H9 (cell line): ENCODE measurements around the gene TMEM217. TPM values are rescaled to one million over a fixed set of nuclear protein-coding genes. Genes with fewer than 3 reads are reported as not detected.

Experiments used
- DNase-seq: peaks from one replicate; pipeline ENCODE4 v3.0.0-alpha.2; 2017
- H2AFZ ChIP-seq: one replicate; pipeline ENCODE4 v1.6.1; 2013; ENCODE audit warnings: mild to moderate bottlenecking, low read length, control low read depth, moderate library complexity
- H2AK5ac ChIP-seq: 2 replicates; pipeline ENCODE4 v1.6.1; 2013; ENCODE audit warnings: low read length, control low read depth, mixed read lengths; ENCODE audit not compliant: insufficient read length
- H2BK120ac ChIP-seq: one replicate; pipeline ENCODE4 v1.6.1; 2013; ENCODE audit warnings: low read depth, mild to moderate bottlenecking, low read length, control low read depth, inconsistent platforms; ENCODE audit not compliant: poor library complexity, severe bottlenecking
- H2BK12ac ChIP-seq: 2 replicates; pipeline ENCODE4 v1.6.1; 2013; ENCODE audit warnings: low read length, control low read depth, mixed read lengths, low read depth; ENCODE audit not compliant: insufficient read length
- H2BK15ac ChIP-seq: 2 replicates; pipeline ENCODE4 v1.6.1; 2013; ENCODE audit warnings: low read depth, low read length, control low read depth
- H2BK20ac ChIP-seq: one replicate; pipeline ENCODE4 v1.6.1; 2013; ENCODE audit warnings: low read depth, mild to moderate bottlenecking, low read length, control low read depth, inconsistent platforms; ENCODE audit not compliant: poor library complexity, severe bottlenecking
- H2BK5ac ChIP-seq: 2 replicates; pipeline ENCODE4 v1.6.1; 2013; ENCODE audit warnings: low read length, control low read depth, mixed read lengths; ENCODE audit not compliant: insufficient read length
- H3K14ac ChIP-seq: 2 replicates; pipeline ENCODE4 v1.6.1; 2013; ENCODE audit warnings: low read length, control low read depth; ENCODE audit not compliant: insufficient read depth
- H3K18ac ChIP-seq: 2 replicates; pipeline ENCODE4 v1.6.1; 2013; ENCODE audit warnings: low read depth, mild to moderate bottlenecking, mixed read lengths, low read length, control low read depth; ENCODE audit not compliant: insufficient read length
- H3K23ac ChIP-seq: 2 replicates; pipeline ENCODE4 v1.6.1; 2013; ENCODE audit warnings: low read length, control low read depth, mixed read lengths, low read depth; ENCODE audit not compliant: insufficient read length
- H3K23me2 ChIP-seq: 2 replicates; pipeline ENCODE4 v1.6.1; 2013; ENCODE audit warnings: low read depth, mild to moderate bottlenecking, mixed read lengths, low read length, control low read depth; ENCODE audit not compliant: insufficient read length, poor library complexity, severe bottlenecking
- H3K27ac ChIP-seq: 2 replicates; pipeline ENCODE4 v1.5.1; 2013; ENCODE audit warnings: low read length, control low read depth, mixed read lengths, low read depth; ENCODE audit not compliant: insufficient read length
- H3K27me3 ChIP-seq: 2 replicates; pipeline ENCODE4 v1.6.1; 2013; ENCODE audit warnings: low read length, control low read depth, inconsistent platforms; ENCODE audit not compliant: insufficient read depth
- H3K4ac ChIP-seq: 2 replicates; pipeline ENCODE4 v1.6.1; 2013; ENCODE audit warnings: low read depth, mild to moderate bottlenecking, control low read depth, inconsistent platforms, low read length, moderate library complexity
- H3K4me1 ChIP-seq: 2 replicates; pipeline ENCODE4 v1.6.1; 2013; ENCODE audit warnings: low read length, control low read depth, inconsistent platforms; ENCODE audit not compliant: insufficient read depth
- H3K4me2 ChIP-seq: 2 replicates; pipeline ENCODE4 v1.6.1; 2013; ENCODE audit warnings: low read length, control low read depth, mixed read lengths; ENCODE audit not compliant: insufficient read length, insufficient read depth
- H3K56ac ChIP-seq: 2 replicates; pipeline ENCODE4 v1.6.1; 2013; ENCODE audit warnings: low read depth, mild to moderate bottlenecking, mixed read lengths, low read length, control low read depth; ENCODE audit not compliant: insufficient read length
- H3K79me1 ChIP-seq: 2 replicates; pipeline ENCODE4 v1.6.1; 2013; ENCODE audit warnings: low read depth, mild to moderate bottlenecking, moderate library complexity, low read length, control low read depth, inconsistent platforms; ENCODE audit not compliant: insufficient read depth, poor library complexity, severe bottlenecking
- H3K79me2 ChIP-seq: 2 replicates; pipeline ENCODE4 v1.6.1; 2013; ENCODE audit warnings: low read length, control low read depth, inconsistent platforms; ENCODE audit not compliant: insufficient read depth
- H3K9ac ChIP-seq: 2 replicates; pipeline ENCODE4 v1.6.1; 2013; ENCODE audit warnings: low read length, control low read depth, mixed read lengths; ENCODE audit not compliant: insufficient read length; ENCODE audit errors: extremely low read depth
- H3K9me3 ChIP-seq: one replicate; pipeline ENCODE4 v1.6.1; 2013; ENCODE audit warnings: low read depth, low read length, inconsistent platforms; ENCODE audit not compliant: control insufficient read depth
- H3T11ph ChIP-seq: one replicate; pipeline ENCODE4 v1.6.1; 2013; ENCODE audit warnings: mild to moderate bottlenecking, low read length, control low read depth, inconsistent platforms
- H4K20me1 ChIP-seq: one replicate; pipeline ENCODE4 v1.6.1; 2013; ENCODE audit not compliant: control insufficient read depth, insufficient read length, insufficient read depth
- H4K5ac ChIP-seq: 2 replicates; pipeline ENCODE4 v1.6.1; 2013; ENCODE audit warnings: low read depth, mild to moderate bottlenecking, mixed read lengths, low read length, control low read depth; ENCODE audit not compliant: insufficient read length
- H4K8ac ChIP-seq: replicated peaks from 2 replicates; pipeline ENCODE4 v1.6.1; 2013; ENCODE audit warnings: low read length, control low read depth, mixed read lengths, low read depth; ENCODE audit not compliant: insufficient read length
- H4K91ac ChIP-seq: 2 replicates; pipeline ENCODE4 v1.6.1; 2013; ENCODE audit warnings: low read depth, mild to moderate bottlenecking, moderate library complexity, mixed read lengths, low read length, control low read depth; ENCODE audit not compliant: insufficient read length
- H3K27ac Mint-ChIP-seq, 3 experiments: 2 replicates in 2 of 3; 3 replicates in 1 of 3; pipeline ENCODE4 v1.8.0; 2020 to 2021; ENCODE audit warnings: mixed read lengths in 3 of 3, mild to moderate bottlenecking in 1 of 3, moderate library complexity in 1 of 3
- H3K27me3 Mint-ChIP-seq: 2 replicates; pipeline ENCODE4 v1.8.0; 2021; ENCODE audit warnings: low read depth, mild to moderate bottlenecking, moderate library complexity, mixed read lengths
- H3K36me3 Mint-ChIP-seq, 3 experiments: 2 replicates in 2 of 3; 3 replicates in 1 of 3; pipeline ENCODE4 v1.8.0; 2020 to 2021; ENCODE audit warnings: low read depth in 3 of 3, mixed read lengths in 3 of 3; ENCODE audit not compliant: insufficient read depth in 1 of 3
- H3K4me1 Mint-ChIP-seq, 2 experiments: 2 replicates each; pipeline ENCODE4 v1.8.0; 2020; ENCODE audit warnings: mixed read lengths in 2 of 2
- H3K4me3 Mint-ChIP-seq, 2 experiments: 2 replicates in 1 of 2; 3 replicates in 1 of 2; pipeline ENCODE4 v1.8.0; 2020 to 2021; ENCODE audit warnings: mild to moderate bottlenecking in 2 of 2, mixed read lengths in 2 of 2, moderate library complexity in 1 of 2
- H3K9me3 Mint-ChIP-seq, 2 experiments: 2 replicates in 1 of 2; 3 replicates in 1 of 2; pipeline ENCODE4 v1.8.0; 2020; ENCODE audit warnings: mild to moderate bottlenecking in 2 of 2, mixed read lengths in 2 of 2, moderate library complexity in 1 of 2
- CTCF ChIP-seq: fragments of 200-600 bp; sonication (generic); conservative IDR thresholded peaks from 3 replicates; pipeline ENCODE4 v1.8.0; 2021; ENCODE audit warnings: antibody characterized with exemption, mild to moderate bottlenecking
- WGBS: extraction: QIAGEN DNeasy Blood & Tissue Kit; methylation state at CpG from one replicate; pipeline ENCODE4 v1.1.7; 2013; ENCODE audit warnings: missing lambda C conversion rate, low lambda C conversion rate, mixed read lengths; ENCODE audit not compliant: insufficient read length; ENCODE audit errors: extremely low coverage; 5-methylcytosine and 5-hydroxymethylcytosine counted together
- total RNA-seq: library from RNA; stranded (reverse); gene quantifications from 2 replicates; pipeline ENCODE4 v1.2.1, GENCODE V29; 2021

The TMEM217 gene
- total RNA-seq, 1 experiment from 2014 or later, result 1.1 TPM

DNA sequence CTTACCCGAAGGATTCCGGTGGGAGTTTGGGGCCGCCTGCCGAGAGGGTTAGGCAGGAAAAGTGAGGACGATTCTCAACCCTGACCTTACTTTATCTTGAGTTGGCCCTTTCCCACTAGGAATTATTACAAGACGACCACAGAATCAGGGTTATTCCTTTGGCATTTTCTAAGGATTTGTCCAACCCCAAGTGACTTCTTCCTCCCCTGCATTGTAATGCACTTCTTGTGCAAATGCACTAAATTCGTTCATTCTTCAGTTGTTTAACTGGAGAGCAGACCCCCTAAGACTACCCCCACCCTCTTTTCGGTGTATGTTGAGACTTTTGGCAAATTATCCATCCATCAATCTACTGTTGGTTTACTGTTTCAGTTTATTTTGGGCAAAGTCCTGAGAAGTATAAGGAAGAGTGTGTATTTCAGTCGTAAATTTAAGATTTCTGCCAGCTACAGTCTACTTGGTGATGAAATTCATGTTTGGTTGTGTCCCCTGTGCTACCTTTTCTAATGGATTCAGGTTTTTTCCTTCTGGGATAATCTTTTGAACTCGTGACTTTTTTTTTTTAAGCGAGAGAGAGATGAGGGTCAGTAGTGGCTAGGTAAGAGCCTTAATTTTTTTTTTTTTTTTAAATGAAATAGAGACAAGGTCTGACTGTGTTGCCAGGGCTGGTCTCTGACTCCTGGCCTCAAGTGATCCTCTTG is 611 bp upstream of the TMEM217 start:
- H3K4me1 ChIP-seq, result no peaks in the 10 kb centered on the region
- no peak overlapping the region for H3K14ac ChIP-seq
- no peak overlapping the region for H2BK5ac ChIP-seq
- H3T11ph ChIP-seq, result no peak overlapping the region
- no CpG with 5 or more reads among the region's 11 CpGs for WGBS
- H2BK15ac ChIP-seq, result no peak overlapping the region
- H3K36me3 Mint-ChIP-seq, result peaks cover 0 to 3% (median 2%) of the 10 kb centered on the region in 3 experiments; a peak in 3 of 7 replicates
- H3K27me3 ChIP-seq, result no peaks in the 10 kb centered on the region
- H3K27me3 Mint-ChIP-seq, result peaks cover 14% of the 10 kb centered on the region
- H4K91ac ChIP-seq, result no peak overlapping the region
- H4K5ac ChIP-seq, result no peak overlapping the region
- H3K27ac Mint-ChIP-seq, result peak overlapping the region; percentile 23 to 98 (median 97); a peak in 5 of 7 replicates
- H3K4me1 Mint-ChIP-seq, result peaks cover 32 to 36% of the 10 kb centered on the region in 2 experiments
- H2AFZ ChIP-seq, result no peak overlapping the region
- H3K9me3 Mint-ChIP-seq, result no peaks in the 10 kb centered on the region
- H3K4ac ChIP-seq, result no peak overlapping the region
- H3K23ac ChIP-seq, result no peak overlapping the region
- H2BK12ac ChIP-seq, result no peak overlapping the region
- peak overlapping the region; percentile 91 for H3K9ac ChIP-seq
- H4K20me1 ChIP-seq, result no peaks in the 10 kb centered on the region
- no peaks in the 10 kb centered on the region for H3K79me1 ChIP-seq
- peak overlapping the region; percentile 30 for H3K27ac ChIP-seq
- peak overlapping the region; percentile 99 for H3K4me3 Mint-ChIP-seq
- no peak overlapping the region for H3K56ac ChIP-seq
- H2BK20ac ChIP-seq, result no peak overlapping the region
- H3K9me3 ChIP-seq, result no peaks in the 10 kb centered on the region
- H2AK5ac ChIP-seq, result no peak overlapping the region
- no peak overlapping the region for H2BK120ac ChIP-seq
- H3K23me2 ChIP-seq, result peaks cover 4% of the 10 kb centered on the region
- peaks cover 11% of the 10 kb centered on the region; the same call in 1 of the 2 replicates for H3K79me2 ChIP-seq
- no peak for TF ChIP-seq CTCF
- H4K8ac ChIP-seq, result no peak overlapping the region
- no peak overlapping the region for H3K18ac ChIP-seq
- DNase-seq, result no peak
- peak overlapping the region; percentile 93 for H3K4me2 ChIP-seq
